G401.6 (cell line): ENCODE measurements around the gene VWA1.
"Not testable (repeated sequence)": the region's sequence is repeated elsewhere in the genome, so short reads cannot be mapped to it uniquely, and the experiment has no call there.

Experiments
- FAIRE-seq: peaks from 2 replicates; lab custom pipeline; 2012; peaks lifted over from hg19 to GRCh38; lab: Jason Lieb, UNC

VWA1 gene

GRCh38 chr1:1435106-1435903, at the start of gene VWA1:
Gene VWA1 (plus strand): TSS chr1:1435690. CDS start chr1:1435749, 59 bp downstream.
- no peak for FAIRE-seq

GRCh38 chr1:1385931-1386330, 49.6 kb upstream of the VWA1 start:
- no peak for FAIRE-seq

- FAIRE-seq, result no peak
Measured at GRCh38 chr1:1387098-1388077, 48.1 kb upstream of the VWA1 start.

- FAIRE-seq, result no peak
Measured at GRCh38 chr1:1388078-1388472, 47.4 kb upstream of the VWA1 start.

GRCh38 chr1:1390675-1391074, 44.8 kb upstream of the VWA1 start:
- no peak for FAIRE-seq

GRCh38 chr1:1391225-1391624, 44.3 kb upstream of the VWA1 start:
- no peak for FAIRE-seq

- FAIRE-seq, result no peak
Measured at GRCh38 chr1:1393014-1393413, 42.5 kb upstream of the VWA1 start.

GRCh38 chr1:1393428-1393827, 42.1 kb upstream of the VWA1 start:
- no peak for FAIRE-seq

- FAIRE-seq, result no peak
Measured at GRCh38 chr1:1394116-1394515, 41.4 kb upstream of the VWA1 start.

- FAIRE-seq, result no peak
Measured at GRCh38 chr1:1395166-1395565, 40.3 kb upstream of the VWA1 start.

- no peak for FAIRE-seq
Measured at GRCh38 chr1:1397839-1398523, 37.5 kb upstream of the VWA1 start.

- no peak for FAIRE-seq
Measured at GRCh38 chr1:1398677-1399186, 36.8 kb upstream of the VWA1 start.

GRCh38 chr1:1399187-1399871, 36.2 kb upstream of the VWA1 start, which contains the start of gene CCNL2:
Gene CCNL2 (minus strand): TSS chr1:1399335. CDS start chr1:1399306, 29 bp downstream.
- no peak for FAIRE-seq

- no peak for FAIRE-seq
Measured at GRCh38 chr1:1399872-1400575, 35.5 kb upstream of the VWA1 start.

GRCh38 chr1:1400576-1401456, 34.7 kb upstream of the VWA1 start:
- FAIRE-seq, result no peak

GRCh38 chr1:1401457-1402010, 34.0 kb upstream of the VWA1 start:
- FAIRE-seq, result no peak

GRCh38 chr1:1402072-1402900, 33.2 kb upstream of the VWA1 start:
- peak; percentile 72 for FAIRE-seq

- FAIRE-seq, result not testable (repeated sequence)
Measured at GRCh38 chr1:1402901-1403392, 32.5 kb upstream of the VWA1 start.
